ENCODE measurements around the gene LCE1E.
A peak's percentile ranks its signal among the peaks of the same experiment; 100 is the strongest.

Gene LCE1E

DNA sequence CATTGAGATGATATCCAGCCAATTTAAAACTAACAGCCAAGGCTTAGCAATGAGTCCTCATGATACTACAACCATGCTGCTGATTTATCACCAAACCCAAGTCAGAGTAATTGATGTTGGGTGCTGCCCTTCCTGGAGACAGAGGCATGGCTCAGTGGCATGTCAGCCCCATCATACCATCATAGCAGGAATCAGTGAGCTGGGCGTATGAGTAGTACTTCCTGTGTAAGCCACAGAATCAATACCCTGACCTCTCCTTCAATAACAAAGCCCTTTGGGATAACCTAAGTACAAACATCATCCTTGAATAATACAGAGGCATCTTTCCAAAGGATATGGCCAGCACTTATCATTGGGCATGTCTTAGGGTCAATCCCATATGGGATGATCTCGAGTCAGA lies 3.0 kb upstream of the LCE1E start:
- peak; percentile 11 for DNase-seq

- DNase-seq = no peak
These were observed 9.6 kb downstream of the LCE1E start for GRCh38 chr1:152795686-152796085.

GRCh38 chr1:152796421-152796820 lies 10.4 kb downstream of the LCE1E start, which contains the start of gene LCE1D:
Gene LCE1D (plus strand): TSS chr1:152796721. CDS start chr1:152797795, 1,074 bp downstream.
- no peak for DNase-seq

GRCh38 chr1:152801333-152801732 lies 15.3 kb downstream of the LCE1E start:
- DNase-seq = no peak

DNA sequence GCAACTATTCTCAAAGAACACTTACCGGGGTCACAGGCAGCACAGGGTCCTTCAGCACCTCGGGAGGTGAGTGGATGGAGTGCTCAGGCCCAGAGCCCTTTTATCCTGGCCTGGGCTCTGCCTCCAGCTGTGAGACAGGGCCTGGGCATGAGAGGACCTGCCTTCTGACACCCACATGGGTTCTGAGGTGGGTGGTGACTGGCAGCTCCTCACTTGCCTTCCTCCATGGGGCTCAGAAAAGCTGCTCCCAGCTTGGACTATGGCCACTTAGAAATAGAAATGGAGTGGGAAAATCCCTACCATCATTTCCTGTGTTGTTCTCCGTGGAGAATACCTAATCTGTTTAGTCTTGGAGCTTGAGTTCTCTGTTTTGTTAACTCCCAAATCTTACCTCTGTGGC lies 20.5 kb downstream of the LCE1E start, which contains the start of gene LCE1C:
LCE1C (minus strand) TSS at position 76 of the 400 bp plus-strand sequence. CDS start 1,173 bp downstream, outside the sequence.
- no peak for DNase-seq

GRCh38 chr1:152811050-152811449 lies 25.0 kb downstream of the LCE1E start:
- no peak for DNase-seq

DNA sequence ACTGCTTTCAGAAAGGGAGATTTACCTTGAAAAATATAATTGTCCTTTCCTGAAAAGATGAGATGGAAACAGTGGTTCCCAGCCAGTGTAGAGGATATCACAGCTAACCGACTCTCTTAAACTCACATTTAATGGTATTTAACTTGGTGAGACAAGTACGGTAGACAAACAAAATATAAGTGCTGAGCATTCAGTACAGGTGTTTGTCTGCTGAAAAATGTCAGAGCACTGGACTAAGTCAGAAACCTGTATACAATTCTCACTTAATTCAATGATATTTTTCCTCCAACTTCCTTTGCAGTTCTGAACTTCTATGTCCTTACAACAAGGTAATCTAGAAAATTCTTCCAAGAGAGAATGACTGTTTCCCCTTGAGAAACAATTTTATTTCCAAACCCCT lies 25.6 kb downstream of the LCE1E start, which contains the start of gene LCE1B:
LCE1B (plus strand) TSS at position 301 of the 400 bp plus-strand sequence. CDS start 476 bp downstream, outside the sequence.
- no peak for DNase-seq

DNA sequence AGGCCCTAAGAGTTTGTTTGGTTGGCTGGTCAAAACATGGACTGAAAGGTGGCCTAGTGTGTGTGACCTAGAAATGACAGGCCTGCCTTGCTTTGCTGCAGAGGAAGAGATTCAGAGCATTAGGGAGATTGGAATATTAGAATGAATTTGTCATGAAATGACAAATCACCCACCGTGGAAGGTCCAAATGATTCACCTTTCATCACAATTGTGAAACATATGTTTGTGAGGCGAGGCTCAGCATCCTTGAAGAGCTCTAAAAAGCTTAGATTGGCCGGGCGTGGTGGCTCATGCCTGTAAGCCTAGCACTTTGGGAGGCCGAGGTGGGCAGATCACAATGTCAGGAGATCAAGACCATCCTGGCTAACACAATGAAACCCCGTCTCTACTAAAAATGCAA lies 31.3 kb downstream of the LCE1E start:
- DNase-seq = no peak

DNA sequence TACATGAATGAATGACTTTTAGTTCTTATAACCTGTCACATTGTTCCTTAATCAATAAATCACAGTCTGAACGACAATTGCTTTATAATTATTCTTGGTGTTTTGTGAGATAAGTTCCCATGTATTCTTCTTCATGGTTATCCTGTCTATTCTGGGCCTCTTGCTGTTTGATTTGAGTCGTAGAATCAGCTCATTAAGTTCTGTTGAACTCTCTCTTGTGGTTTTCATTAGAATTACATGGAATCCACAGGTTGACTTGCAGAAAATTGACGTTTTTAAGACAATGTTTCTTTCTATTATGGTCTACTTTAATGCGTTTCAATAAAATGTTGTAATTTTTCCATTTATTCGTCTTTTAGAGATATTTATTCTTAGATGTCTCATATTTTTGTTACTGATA lies 37.2 kb downstream of the LCE1E start:
- no peak for DNase-seq

- DNase-seq = no peak
These were observed 38.9 kb downstream of the LCE1E start for GRCh38 chr1:152824964-152825363.

DNA sequence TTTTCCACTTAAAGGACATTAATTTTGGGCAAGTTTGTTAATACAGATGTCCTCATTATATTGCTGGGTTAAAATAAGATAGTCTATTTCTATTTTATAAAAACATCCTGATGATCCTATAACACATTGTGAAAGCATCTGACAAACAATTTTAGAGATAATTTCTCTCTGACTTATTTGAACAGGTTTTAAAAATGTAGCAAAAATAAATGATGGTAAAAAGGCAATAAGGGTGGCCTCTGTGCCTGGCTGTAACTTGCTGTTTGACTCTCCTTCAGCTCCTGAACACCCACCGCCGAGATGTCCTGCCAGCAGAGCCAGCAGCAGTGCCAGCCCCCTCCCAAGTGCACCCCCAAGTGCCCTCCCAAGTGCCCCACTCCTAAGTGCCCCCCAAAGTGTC lies 41.1 kb downstream of the LCE1E start, which contains the start of gene LCE1A:
LCE1A (plus strand) TSS at position 301 of the 400 bp plus-strand sequence; CDS start at position 301, 0 bp downstream.
- DNase-seq = no peak

DNA sequence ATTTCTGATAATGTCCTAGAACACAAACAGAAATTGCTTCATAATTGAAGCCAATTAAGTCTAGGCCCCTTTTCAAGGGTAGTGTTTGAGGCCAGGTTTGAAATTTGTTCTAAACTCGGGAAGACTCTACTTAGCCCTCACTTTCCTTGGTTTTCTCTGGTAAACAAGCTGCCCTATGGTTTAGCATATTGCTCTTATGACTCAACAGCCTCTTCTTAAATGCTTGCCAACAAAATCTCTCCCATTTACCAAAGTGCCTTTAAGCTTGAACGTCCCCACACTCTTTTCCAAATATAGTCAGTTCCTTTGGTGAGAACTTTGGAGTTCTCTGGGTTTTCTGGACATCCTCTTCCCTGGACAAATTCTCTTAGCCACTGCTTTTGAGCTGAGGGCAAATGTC lies 50.8 kb downstream of the LCE1E start:
- DNase-seq = no peak

All from activated CD4-positive, alpha-beta T cell treated with anti-CD3 and anti-CD28 coated beads, Interleukin-2, Interleukin-6, amounts not matched to agents 100 ng/mL and 50 ng/mL, durations not matched to agents 16 hours and 8 hours (primary cell).